HG03432 (cell line): ENCODE measurements around the gene RINL.

Experiments
- ATAC-seq: cut with Tn5 transposase; IDR thresholded peaks from one replicate; pipeline ENCODE4 v1.9.1; 2021; ENCODE audit warnings: mild to moderate bottlenecking, moderate library complexity; ENCODE audit not compliant: unreplicated experiment

Gene RINL

DNA sequence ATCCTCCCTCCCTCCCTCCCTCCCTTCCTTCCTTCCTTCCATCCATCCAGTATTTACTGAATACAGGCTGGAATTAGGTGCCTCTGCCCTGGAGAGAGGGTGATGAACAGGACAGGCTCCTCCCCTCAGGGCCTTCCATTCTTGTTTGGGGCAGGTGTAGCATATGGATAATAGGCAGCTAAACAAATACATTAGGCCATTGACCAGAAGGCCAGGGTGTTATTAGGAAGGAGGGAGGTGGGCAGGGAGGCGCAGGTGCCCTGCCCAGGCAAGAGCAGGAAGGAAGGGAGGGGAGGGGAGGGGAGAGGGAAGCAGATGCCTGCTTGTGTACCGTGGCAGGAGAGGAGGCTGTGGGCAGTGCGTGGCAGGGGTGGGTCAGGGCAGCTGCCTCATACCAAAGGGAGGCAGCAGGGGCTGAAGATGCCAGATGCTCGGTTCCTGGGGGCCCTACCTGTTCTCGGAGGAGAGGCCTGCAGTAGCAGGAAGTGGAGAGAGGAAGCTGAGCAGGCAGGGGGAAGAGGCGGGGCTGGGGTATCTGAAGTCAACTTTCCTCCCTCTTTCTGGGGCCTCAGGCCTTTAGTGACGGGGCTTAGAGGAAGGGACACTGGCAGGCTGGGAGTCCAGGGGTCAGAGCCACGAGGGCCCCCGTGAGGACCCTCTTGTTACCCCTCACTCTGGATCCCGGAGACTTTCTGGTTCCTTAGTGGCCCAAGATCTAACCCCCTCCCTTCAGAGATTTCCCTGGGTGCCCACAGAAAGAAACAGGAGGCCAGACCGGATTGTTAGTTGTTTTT lies at the start of gene RINL:
TSS of gene RINL (minus strand) at position 495 of the 794 bp plus-strand sequence. CDS start 1,533 bp downstream, outside the sequence.
- ATAC-seq = peak; percentile 64

DNA sequence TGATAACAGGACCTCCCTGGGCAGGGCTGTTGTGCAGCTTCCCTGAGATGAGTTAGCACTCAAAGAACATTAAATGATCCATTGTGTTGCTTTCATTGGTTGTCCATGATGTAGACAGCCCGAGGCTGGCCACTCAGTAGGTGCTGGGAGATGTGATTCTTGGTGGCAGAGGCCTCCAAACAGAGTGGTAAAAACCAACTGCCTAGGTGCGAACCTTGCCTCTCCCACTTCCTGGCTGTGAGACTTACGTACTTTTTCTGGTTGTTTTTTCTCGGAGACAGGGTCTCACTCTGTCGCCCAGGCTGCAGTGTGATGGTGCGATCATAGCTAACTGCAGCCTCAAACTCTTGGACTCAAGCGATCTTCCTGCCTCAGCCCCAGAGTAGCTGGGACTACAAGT lies 46.3 kb upstream of the RINL start:
- ATAC-seq = no peak

GRCh38 chr19:38922482-38922881 lies 44.4 kb upstream of the RINL start:
- no peak for ATAC-seq

DNA sequence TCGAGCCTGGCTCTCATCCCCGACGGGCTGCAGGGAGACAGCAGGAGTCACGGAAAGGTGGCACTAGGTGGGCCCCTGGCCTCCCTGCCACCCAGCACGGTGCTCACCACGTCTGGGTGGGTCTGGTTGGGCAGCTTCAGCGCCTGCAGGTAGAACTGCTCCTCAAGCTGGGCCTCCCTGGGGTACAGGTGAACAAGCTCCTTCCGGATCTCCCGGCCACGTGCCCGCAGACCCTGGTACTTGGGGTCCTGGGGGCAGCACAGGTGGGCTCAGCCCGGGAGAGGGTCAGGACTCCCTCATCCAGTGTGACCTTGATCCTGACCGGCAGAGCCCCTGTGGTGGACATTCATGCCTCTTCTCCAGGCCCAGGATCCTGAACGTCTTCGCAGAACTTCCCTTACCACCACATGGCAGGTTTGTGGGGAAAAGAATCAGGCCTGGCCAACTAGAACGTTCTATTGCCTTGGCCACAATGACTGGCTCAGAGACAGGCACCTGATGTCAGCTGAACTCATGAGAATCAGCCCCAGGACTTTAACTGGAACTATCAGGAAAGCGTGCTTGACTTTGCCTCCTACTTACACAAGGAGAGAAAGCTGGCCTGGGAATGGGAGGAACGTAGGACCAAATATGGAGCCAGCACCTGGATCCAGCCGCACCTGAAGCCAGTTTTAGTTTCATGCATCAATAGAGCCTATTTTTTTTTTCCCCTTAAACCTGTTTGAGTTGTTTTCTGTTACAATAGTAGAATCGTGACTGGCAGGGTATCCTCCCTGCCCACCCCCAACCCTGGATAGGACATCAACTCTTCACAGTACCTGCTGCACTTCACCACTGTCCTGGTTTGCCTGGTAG lies 43.6 kb upstream of the RINL start:
- no peak for ATAC-seq

DNA sequence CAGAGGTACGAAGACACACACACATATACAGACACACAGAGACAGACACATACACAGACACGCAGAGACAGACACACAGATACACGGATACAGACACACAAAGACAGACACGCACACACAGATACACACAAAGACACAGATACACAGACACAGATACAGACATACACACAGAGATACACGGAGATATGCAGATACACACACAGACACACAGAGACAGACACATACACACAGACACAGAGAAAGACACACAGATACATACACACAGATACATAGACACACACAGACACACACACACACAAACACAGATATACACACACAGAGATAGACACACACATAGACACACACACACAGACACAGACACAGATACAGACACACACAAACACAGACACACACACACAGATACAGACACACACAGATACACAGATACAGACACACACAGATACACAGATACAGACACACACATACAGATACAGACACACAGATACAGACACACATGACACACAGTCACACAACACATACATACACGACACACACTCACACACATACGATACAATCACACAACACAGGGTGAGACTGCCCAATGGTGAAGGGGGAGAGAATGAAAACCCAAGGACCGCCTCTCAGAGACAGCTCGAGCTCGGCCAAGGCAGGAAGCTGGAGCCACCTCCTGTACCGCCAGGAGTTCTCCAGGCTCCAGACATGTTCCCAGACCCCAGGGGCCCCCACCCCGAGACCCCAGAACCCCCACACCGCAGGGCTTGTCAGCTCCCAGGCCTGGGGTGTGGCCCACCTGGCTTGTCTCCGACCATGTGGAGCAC lies 42.7 kb upstream of the RINL start:
- ATAC-seq = no peak

DNA sequence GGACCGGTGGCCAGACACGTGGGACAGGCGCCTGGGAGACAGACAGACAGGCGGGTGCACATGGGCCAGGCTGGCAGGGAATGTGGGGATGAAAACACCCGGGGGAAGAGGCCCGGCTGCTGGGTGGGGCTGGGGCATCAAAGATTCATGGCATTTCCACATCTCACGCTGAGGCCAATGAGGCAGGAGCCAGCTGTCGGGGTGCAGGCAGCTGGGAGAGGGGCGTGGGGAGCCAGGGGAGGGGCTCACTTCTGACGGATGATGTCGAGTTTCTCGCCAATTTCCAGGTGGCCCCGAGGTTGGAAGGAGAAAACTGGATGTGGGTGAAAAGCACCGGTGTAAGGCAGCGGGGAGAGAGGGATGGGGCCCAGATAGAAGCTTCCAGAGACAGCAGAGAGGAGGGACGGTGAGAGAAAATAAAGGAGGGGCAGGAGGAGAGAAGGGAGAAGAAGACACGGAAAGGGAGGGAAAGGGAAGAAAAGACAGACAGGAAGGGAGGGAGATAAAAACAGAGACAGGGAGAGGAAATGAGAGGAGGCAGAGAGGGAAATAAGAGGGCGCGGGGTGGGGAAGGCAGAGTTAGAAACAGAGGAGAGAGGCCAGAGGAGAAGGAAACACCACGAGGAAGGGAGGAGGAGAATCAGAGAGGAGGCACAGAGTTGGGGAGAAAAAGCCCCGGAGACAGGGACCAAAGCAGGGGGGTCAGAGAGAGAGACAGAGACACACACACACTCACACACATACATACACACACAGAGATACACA lies 41.9 kb upstream of the RINL start:
- ATAC-seq = no peak

DNA sequence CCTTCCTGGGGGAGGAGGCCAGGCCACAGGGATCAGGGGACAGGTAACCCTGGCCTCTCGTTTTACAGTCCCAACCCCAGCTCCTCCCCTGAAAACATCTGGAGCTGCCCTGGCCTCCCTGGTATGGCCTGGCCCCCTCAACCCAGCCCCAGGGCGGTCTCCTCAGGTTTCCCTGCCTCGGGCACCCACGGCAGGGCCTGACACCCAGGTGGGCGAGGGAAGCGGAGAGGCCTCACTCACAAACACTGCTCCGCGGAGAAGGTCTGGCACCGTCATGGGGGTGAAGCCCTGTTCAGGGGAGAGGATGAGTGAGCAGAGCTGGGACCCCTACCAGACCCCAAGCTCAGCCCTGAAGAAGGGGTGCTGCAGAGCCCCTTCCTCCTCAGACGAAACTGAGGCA lies 40.5 kb upstream of the RINL start:
- no peak for ATAC-seq

DNA sequence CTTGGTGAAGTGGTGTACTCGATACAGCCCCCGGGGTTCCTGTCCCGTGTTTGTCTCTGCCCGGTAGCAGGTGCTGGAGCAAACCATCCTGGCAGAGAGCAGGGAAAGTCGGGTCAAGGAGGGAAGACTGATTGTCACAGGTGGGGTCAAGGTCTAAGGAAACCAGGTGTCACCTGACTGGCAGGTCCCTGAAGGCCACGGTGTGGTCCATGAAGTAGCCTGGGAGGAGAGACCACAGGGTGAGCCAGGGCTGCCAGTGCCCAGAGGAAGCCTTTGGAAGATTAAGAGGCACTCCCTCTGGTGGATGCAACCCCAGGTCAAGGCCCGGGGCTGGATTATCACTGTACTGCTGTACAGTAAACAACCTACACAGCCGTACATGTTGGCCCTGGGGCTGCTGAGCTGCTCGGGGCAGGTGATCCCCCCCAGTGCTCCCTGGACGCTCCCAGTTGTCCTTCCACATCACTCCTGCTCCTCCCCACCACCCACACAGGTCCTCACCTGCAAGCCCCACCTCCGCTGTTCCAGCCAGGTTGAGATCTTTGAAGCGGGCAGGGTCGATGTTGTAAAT lies 39.9 kb upstream of the RINL start:
- ATAC-seq = no peak

DNA sequence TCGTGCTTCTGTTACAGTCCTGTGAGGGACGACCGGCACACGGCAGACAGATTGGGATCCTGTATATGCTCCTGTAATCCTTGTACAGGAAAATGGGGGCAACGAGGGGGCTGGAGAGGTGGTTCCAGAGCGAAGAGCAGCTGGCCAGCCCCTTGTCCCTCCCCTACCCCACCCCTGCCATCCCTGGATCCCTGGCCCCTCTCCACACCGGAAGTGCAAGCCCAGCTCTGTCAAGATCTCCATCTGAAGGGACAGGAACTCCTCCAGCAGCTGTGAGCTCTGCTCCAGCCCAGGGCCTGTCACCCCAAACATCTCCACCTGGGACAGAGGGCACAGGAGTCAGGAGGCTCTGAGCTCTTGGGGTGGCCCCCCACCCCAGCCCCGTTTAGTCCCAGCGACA lies 39.4 kb upstream of the RINL start:
- ATAC-seq = no peak

- no peak for ATAC-seq
These were observed 37.5 kb upstream of the RINL start for GRCh38 chr19:38915329-38916321.

DNA sequence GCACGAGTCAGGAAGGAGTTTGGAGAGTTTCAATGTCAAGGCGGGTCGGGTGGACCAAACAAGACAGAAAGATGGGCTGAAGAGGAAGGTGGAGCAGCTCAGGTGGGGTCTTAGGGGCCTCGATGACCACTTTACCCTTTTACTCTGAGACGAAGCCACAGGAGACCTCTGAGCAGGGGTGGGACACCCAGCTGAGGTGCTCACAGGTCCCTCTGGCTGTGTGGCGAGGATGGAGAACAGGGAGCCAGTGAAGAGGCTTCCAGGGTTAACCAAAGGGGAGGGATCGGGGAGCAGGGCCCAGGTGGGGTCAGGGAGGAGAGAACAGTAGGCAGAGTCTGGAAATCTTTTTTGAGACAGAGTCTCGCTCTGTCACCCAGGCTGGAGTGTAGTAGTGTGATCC lies 35.9 kb upstream of the RINL start:
- no peak for ATAC-seq

GRCh38 chr19:38912600-38913514 lies 34.8 kb upstream of the RINL start:
- ATAC-seq = no peak

DNA sequence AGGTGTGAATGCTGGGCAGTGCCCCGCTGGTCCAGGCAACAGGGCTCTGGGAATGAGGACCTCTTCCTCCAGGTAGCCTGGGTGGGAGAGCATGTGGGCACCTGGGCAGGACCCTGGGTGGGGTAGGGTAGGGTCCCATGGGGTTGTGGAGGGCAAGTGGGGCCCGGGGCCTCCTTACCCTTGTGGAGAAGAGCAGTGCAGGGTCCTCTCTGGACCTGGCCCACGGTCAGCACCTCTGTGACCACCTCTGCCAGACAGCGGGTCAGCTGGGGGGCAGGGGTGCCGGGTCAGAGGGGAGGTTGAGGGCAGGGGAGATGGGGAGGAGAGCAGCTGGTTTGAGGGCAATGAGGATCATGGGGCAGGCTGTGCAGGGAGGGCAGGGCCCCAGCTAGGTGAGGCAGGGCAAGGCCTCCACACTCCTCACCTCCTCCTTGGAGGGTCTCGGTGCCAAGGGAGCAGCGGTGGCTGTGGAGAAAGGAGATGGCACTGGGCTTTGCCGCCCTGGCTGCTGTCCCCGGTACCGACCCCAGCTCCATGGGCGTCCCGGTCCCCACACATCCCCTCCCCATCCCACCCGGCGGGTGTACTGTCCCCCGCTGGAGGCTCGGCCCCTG lies 33.4 kb upstream of the RINL start:
- no peak for ATAC-seq

DNA sequence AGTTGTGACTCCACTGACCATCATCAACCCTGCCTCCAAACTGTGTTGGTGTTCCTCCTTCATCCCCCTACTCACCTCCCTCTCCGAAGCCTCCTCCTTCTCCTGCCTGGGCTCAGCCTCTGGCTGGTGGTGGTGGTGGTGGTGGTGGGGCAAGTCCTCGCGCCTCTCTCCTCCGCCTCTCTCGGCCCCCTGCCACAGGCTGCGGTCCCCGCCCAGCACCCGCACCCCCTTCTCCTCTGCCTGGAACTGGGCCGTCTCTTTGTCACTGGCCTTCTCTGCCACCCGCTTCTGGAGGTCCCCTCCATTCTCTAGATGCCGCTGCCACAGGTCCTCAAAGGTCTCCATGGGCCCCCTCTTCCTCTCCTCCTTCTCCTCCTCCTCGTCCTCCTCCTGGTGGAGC lies 32.4 kb upstream of the RINL start:
- no peak for ATAC-seq

DNA sequence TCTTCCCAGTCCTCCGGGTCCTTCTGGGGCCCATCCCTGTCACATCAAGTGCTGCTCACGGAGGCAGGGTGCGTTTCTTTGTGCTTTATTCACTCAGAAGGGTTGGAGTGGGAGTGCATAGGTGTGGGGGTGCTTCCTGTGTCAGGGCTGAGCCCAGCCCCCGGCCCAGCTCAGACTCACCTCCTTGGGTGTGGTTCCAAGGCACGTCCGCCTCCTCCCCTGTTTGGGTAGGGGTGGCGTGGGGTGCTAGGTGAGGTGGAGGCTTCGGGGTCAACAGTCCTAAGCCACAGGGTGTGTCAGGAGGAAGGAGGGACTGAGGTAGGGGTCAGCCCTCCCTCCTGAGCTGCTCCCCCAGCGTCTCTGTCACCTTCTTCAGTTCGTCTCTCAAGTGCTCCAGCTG lies 30.8 kb upstream of the RINL start:
- ATAC-seq = no peak

DNA sequence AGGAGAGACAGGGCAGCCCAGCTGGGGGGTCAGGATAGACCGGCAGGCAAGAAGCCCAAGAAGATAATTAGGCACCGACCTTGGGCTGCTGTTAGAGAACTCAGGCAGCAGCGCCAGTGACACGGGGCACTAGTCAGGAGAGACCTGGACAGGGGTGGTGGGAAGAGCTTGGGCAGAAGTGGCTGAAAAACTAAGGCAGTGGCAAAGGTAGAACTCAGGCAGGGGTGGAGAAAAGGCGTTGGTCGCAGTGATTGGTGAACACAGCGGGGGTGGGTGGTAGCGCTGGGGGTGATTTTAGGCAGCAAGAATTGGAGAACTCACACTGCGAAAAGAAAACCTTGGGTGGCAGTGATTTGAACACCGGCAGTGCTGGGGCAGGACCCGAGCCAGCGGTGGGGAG lies 29.6 kb upstream of the RINL start:
- no peak for ATAC-seq

GRCh38 chr19:38907227-38907626 lies 29.2 kb upstream of the RINL start:
- no peak for ATAC-seq

GRCh38 chr19:38905620-38906019 lies 27.5 kb upstream of the RINL start:
- ATAC-seq = no peak
